C4-2B (cell line): Measurements from ENCODE around the gene MYO7A.

ENCODE experiments used
- H3K27ac ChIP-seq: fragments of 450-650 bp; 2 replicates; pipeline ENCODE4 v1.5.1; 2017
- CTCF ChIP-seq: fragments of 450-650 bp; conservative IDR thresholded peaks from 2 replicates; pipeline ENCODE4 v1.5.1; 2017; ENCODE audit warnings: mild to moderate bottlenecking
- ZFX ChIP-seq: fragments of 450-650 bp; IDR thresholded peaks from 2 replicates; pipeline ENCODE4 v1.6.1; 2017

MYO7A gene

GRCh38 chr11:77137421-77137820, 9.4 kb downstream of the MYO7A start:
- TF ChIP-seq ZFX (no peak), CTCF (no peak)
- no peak overlapping the region for H3K27ac ChIP-seq

- no peak overlapping the region for H3K27ac ChIP-seq
- TF ChIP-seq ZFX (no peak), CTCF (no peak)
These were observed 10.1 kb downstream of the MYO7A start for GRCh38 chr11:77138106-77138649.

- no peak overlapping the region for H3K27ac ChIP-seq
- TF ChIP-seq CTCF, result no peak
- no peak for TF ChIP-seq ZFX
These were observed 11.2 kb downstream of the MYO7A start for GRCh38 chr11:77139201-77139600.

GRCh38 chr11:77140231-77140851, 12.3 kb downstream of the MYO7A start:
- TF ChIP-seq ZFX (no peak), CTCF (no peak)
- peak overlapping the region; percentile 29 for H3K27ac ChIP-seq

- TF ChIP-seq CTCF, result no peak
- no peak for TF ChIP-seq ZFX
- no peak overlapping the region for H3K27ac ChIP-seq
These were observed 13.0 kb downstream of the MYO7A start for GRCh38 chr11:77141034-77141433.

GRCh38 chr11:77141475-77141874, 13.4 kb downstream of the MYO7A start:
- TF ChIP-seq ZFX (no peak), CTCF (no peak)
- H3K27ac ChIP-seq, result no peak overlapping the region

GRCh38 chr11:77142091-77142975, 14.3 kb downstream of the MYO7A start:
- no peak overlapping the region for H3K27ac ChIP-seq
- TF ChIP-seq ZFX (no peak), CTCF (no peak)
